PC-9 (cell line): ENCODE results near the gene JPH4.

Experiments used
- EZH2 ChIP-seq: fragments of 200-600 bp; sonication (generic); IDR thresholded peaks from 2 replicates; pipeline ENCODE4 v1.8.0; 2017; ENCODE audit warnings: antibody characterized with exemption, low read depth
- TF ChIP-seq, protein P1 (sequence below): fragments of 200-600 bp; sonication (generic); conservative IDR thresholded peaks from 2 replicates; pipeline ENCODE4 v1.6.1; 2017; ENCODE audit warnings: mixed run types, antibody characterized with exemption, mild to moderate bottlenecking, moderate library complexity

DNA sequence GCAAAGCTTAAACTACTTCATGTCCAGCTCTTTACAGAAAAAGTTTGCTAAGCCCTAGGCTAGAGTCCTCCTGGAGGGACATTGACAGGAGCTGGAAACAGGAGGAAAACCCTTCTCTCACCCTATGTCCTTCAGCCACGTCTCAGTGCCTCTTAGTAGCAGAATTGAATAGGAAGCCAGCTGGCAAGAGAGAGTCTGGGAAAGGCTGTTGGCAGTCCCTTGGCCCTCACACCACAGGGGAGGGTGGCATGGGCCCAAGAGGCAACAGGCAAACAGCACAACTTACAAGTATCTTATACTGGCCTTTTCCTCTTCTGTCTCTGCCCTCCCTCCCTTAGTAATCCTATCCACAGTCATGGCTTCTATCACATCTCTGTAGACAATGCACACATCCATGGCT is 29.9 kb upstream of the JPH4 start:
- TF ChIP-seq, protein P1, sequence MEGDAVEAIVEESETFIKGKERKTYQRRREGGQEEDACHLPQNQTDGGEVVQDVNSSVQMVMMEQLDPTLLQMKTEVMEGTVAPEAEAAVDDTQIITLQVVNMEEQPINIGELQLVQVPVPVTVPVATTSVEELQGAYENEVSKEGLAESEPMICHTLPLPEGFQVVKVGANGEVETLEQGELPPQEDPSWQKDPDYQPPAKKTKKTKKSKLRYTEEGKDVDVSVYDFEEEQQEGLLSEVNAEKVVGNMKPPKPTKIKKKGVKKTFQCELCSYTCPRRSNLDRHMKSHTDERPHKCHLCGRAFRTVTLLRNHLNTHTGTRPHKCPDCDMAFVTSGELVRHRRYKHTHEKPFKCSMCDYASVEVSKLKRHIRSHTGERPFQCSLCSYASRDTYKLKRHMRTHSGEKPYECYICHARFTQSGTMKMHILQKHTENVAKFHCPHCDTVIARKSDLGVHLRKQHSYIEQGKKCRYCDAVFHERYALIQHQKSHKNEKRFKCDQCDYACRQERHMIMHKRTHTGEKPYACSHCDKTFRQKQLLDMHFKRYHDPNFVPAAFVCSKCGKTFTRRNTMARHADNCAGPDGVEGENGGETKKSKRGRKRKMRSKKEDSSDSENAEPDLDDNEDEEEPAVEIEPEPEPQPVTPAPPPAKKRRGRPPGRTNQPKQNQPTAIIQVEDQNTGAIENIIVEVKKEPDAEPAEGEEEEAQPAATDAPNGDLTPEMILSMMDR = no peak
- no peak for TF ChIP-seq EZH2
